BE2C (cell line): ENCODE measurements around the gene CACNA2D3.

Experiments
- DNase-seq: peaks from one replicate; pipeline ENCODE4 v3.0.0-alpha.2; 2020
- H3K27me3 ChIP-seq: fragments of 250-450 bp; sonication (Bioruptor Pico); 2 replicates; pipeline ENCODE4 v1.5.1; 2020; ENCODE audit warnings: mild to moderate bottlenecking
- H3K36me3 ChIP-seq: fragments of 250-450 bp; sonication (Bioruptor Pico); 2 replicates; pipeline ENCODE4 v1.5.1; 2020; ENCODE audit warnings: mild to moderate bottlenecking
- H3K4me1 ChIP-seq: fragments of 250-450 bp; sonication (Bioruptor Pico); 2 replicates; pipeline ENCODE4 v1.5.1; 2020
- H3K4me3 ChIP-seq: 2 replicates; pipeline ENCODE4 v1.5.1; 2011; ENCODE audit warnings: low read depth, low read length
- H3K9me3 ChIP-seq: fragments of 250-450 bp; sonication (Bioruptor Pico); 2 replicates; pipeline ENCODE4 v1.5.1; 2020
- TF ChIP-seq, protein P1 (sequence below): IDR thresholded peaks from 2 replicates; pipeline ENCODE4 v1.5.1; 2012; ENCODE audit warnings: mild to moderate bottlenecking, low read depth, low read length

The CACNA2D3 gene

DNA sequence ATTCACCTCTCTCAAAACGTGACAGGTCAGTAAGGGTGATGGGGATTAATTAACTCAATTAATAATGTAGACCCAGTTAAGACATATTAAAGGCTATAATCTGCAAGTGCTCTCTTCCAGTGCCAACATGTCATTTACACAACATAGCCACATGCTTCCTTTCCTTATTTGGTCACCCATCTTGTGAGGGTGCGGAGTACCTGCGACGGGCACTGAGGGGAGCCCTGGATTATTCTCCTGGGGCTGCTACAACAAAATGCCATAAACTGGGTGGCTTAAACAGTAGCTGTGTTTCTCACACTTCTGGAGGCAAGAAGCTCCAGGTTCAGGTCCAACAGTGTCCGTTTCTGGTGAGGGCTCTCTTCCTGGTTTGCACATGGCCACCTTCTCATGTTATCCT lies 962.9 kb downstream of the CACNA2D3 start:
- no peak for DNase-seq
- H3K27me3 ChIP-seq = no peaks in the 10 kb centered on the region
- TF ChIP-seq, protein P1, sequence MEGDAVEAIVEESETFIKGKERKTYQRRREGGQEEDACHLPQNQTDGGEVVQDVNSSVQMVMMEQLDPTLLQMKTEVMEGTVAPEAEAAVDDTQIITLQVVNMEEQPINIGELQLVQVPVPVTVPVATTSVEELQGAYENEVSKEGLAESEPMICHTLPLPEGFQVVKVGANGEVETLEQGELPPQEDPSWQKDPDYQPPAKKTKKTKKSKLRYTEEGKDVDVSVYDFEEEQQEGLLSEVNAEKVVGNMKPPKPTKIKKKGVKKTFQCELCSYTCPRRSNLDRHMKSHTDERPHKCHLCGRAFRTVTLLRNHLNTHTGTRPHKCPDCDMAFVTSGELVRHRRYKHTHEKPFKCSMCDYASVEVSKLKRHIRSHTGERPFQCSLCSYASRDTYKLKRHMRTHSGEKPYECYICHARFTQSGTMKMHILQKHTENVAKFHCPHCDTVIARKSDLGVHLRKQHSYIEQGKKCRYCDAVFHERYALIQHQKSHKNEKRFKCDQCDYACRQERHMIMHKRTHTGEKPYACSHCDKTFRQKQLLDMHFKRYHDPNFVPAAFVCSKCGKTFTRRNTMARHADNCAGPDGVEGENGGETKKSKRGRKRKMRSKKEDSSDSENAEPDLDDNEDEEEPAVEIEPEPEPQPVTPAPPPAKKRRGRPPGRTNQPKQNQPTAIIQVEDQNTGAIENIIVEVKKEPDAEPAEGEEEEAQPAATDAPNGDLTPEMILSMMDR = no peak

DNA sequence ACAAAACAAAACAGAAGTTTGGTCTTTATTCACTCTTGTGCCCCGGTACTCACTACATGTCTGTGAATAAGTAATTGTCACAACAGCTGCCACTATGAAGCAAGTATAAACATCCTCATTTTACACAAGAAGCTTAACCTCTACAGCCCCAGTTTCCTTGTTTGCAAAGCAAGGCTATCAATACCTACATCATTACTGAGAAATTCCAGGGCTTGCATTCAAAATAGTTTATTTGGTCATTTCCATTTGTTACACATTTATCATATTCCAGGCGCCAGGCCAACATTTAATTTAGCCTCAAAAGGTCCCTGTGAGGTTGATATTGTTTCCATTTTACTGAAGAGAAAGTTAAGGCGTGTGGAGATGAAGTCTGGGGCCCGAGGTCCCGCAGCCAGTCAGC lies 966.9 kb downstream of the CACNA2D3 start:
- no peak for DNase-seq
- TF ChIP-seq, protein P1 = no peak
- H3K27me3 ChIP-seq = no peaks in the 10 kb centered on the region
- no peaks in the 10 kb centered on the region for H3K36me3 ChIP-seq
- no peak overlapping the region for H3K4me3 ChIP-seq
- H3K9me3 ChIP-seq = no peaks in the 10 kb centered on the region
- no peaks in the 10 kb centered on the region for H3K4me1 ChIP-seq

More for the DNA sequence above, 962.9 kb downstream of the CACNA2D3 start:
- Histone ChIP-seq H3K36me3 (no peaks in the 10 kb centered on the region), H3K9me3 (no peaks in the 10 kb centered on the region), H3K4me3 (no peak overlapping the region), H3K4me1 (no peaks in the 10 kb centered on the region)

DNA sequence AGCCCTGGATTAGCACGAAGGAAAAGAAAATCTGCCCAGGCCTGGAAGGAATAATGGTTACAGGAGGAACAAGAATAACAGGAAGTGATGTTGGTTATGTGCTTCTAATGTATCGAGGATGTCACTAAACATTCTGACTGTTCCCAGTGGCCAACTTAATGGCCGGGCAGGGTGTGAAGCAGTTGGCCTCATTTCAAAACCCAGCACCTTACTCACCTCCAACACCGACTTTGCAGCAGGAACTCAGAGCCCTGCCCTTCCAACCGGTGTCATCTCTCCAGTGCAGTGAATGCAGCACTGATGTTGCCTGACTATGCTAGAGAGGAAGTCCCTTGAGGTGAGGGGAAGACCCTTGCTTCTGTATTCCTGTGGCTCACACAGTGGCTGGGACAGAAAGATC lies 967.9 kb downstream of the CACNA2D3 start:
- no peaks in the 10 kb centered on the region for H3K27me3 ChIP-seq
- TF ChIP-seq, protein P1 = no peak
- no peaks in the 10 kb centered on the region for H3K4me1 ChIP-seq
- H3K9me3 ChIP-seq = no peaks in the 10 kb centered on the region
- H3K36me3 ChIP-seq = no peaks in the 10 kb centered on the region
- no peak overlapping the region for H3K4me3 ChIP-seq
- DNase-seq = no peak

DNA sequence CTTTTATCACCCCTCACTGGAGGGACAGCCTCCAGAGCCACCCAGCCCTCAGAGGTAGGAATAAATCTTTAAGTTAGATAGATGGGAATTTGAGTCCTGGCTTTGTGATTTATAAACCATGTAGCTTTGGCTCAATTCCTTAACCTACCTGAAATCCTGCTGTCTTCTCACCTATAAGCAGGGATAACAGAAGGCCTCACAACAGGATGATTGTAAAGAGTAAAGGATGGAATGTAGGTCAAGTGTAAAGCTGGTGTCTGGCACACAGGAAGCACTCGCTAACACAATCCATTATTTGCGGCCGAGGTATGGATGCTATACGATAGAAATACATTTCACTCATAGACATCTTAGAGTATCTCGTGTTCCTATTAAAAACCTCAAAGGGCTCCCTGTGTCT lies 968.4 kb downstream of the CACNA2D3 start:
- no peaks in the 10 kb centered on the region for H3K36me3 ChIP-seq
- H3K27me3 ChIP-seq = no peaks in the 10 kb centered on the region
- DNase-seq = no peak
- H3K4me3 ChIP-seq = no peak overlapping the region
- TF ChIP-seq, protein P1 = no peak
- H3K9me3 ChIP-seq = no peaks in the 10 kb centered on the region
- no peaks in the 10 kb centered on the region for H3K4me1 ChIP-seq

DNA sequence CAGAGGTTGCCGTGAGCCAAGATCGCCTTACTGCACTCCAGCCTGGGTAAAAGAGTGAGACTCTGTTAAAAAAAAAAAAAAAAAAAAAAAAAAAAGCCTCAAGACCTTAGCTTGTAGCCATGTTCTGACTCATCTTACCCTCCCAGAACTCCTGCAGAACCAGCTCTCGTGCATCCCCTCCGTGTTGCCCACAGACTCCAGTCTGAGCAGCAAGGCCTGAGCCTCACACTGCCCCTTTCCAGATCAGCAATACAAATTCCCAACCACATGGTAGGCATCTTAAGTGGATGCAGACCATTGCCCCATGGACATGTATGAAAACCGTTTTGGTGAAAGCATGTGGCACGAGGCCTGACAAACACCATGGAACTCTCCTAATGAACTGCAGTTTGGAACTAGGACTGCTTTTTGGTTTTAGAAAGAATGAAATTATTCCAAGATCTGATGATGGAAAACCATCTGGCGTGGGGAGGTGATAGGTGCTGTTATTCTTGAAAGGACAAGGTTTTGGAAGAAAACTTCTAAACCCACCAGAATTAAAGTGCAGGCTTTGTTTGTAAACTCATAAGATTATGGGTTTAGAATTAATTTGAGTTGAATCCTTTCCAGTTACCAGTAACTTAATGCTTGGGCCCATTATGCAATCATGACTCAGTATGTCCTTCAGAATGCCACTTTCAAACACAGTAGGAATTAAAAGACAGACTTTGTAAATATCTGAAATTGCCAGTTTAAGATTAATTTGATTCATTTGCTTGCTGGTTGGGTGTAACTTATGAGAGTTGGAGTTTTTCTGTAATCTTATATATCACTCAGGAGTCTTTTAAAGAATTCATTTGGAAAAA lies 969.3 kb downstream of the CACNA2D3 start:
- TF ChIP-seq, protein P1 = no peak
- DNase-seq = no peak
- no peak overlapping the region for H3K4me3 ChIP-seq

DNA sequence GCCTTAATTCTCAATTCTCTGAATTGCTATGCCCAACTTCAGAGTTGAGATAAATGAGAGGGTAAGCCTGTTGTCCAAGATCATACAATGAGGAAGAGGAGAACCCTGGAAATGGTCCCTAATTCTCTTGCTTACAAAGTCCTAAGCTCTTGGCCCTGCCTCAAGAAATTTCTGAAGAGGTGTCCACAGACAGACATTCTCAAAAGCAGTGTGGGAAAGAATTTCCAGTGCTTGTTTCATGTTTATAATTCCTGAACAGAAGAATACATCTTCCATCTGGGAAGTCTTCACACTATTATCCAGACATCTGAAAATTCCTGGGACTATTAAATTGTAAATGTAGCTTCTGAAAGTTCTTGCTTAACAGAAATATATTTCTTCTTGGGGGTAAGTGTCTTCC lies 972.3 kb downstream of the CACNA2D3 start:
- no peaks in the 10 kb centered on the region for H3K4me1 ChIP-seq
- H3K36me3 ChIP-seq = no peaks in the 10 kb centered on the region
- TF ChIP-seq, protein P1 = no peak
- H3K4me3 ChIP-seq = no peak overlapping the region
- DNase-seq = no peak
- H3K9me3 ChIP-seq = no peaks in the 10 kb centered on the region
- no peaks in the 10 kb centered on the region for H3K27me3 ChIP-seq

More for the DNA sequence above, 969.3 kb downstream of the CACNA2D3 start:
- H3K9me3 ChIP-seq = no peaks in the 10 kb centered on the region
- H3K36me3 ChIP-seq = no peaks in the 10 kb centered on the region
- no peaks in the 10 kb centered on the region for H3K27me3 ChIP-seq
- H3K4me1 ChIP-seq = no peaks in the 10 kb centered on the region
